DMS153 treated with DMSO at 0.1 percent for 48 hours (cell line): ENCODE results near the gene FHIT.
A peak's percentile ranks its signal among the peaks of the same experiment; 100 is the strongest.
"Not testable (repeated sequence)": the region's sequence is repeated elsewhere in the genome, so short reads cannot be mapped to it uniquely, and the experiment has no call there.

Source experiments
- DNase-seq: peaks from one replicate; lab custom pipeline; 2025; ENCODE audit not compliant: unreplicated experiment; lab: John Stamatoyannopoulos, UW

The FHIT gene

DNA sequence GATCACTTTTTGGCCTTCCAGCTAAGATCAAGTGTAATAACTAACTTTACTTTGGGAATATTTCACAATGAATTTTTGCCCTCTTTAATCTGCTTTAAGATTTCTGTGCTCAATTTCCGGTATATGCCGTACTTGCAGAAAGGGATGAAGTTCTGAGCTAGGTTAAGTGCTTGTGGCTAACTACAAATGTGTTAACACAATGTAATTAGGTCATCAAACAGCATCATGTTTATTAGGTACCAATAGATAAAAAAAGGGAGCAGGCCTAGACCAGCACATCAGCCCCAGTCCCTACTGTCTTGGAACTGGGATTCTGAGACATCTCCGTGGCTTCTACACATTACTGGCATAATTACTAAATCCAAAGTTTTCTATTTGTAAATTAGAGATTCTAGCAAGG lies 1268.7 kb downstream of the FHIT start:
- no peak for DNase-seq

DNA sequence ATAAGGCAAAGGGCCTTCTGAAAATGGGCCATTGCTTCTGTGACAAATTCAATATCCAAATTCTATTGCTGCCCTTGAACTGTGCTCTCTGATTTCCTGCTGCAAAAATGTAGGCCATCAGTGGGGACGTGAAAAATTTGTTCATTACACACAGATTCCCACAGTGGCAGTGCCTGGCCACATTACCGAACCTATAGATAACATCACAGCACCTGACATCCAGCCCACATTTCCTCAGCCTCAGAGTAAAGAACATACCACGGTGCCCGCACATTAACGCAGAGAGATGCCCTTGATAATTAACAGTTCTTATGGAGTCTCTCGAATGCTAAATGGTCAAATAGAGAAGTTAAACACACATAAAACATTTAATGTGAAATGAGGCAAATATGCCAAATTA lies 1269.9 kb downstream of the FHIT start:
- DNase-seq, result no peak

DNA sequence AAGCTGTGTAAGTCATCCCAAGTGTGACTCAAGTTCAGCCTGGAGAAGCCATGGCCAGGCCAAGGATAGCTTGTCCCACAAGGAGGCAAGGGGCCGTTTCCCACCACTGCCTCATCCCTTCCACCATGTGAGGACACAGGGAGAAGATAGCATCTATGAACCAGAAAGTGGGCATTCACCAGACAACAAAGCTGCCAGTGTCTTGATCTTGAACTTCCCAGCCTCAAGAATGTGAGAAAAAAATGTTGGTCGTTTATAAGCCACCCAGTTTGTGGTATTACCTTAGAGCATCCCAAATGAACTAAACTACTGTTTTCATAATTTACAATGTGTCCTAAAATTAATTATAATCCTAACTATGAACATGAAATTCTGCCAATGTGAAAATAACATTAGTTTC lies 1270.7 kb downstream of the FHIT start:
- DNase-seq, result no peak

DNA sequence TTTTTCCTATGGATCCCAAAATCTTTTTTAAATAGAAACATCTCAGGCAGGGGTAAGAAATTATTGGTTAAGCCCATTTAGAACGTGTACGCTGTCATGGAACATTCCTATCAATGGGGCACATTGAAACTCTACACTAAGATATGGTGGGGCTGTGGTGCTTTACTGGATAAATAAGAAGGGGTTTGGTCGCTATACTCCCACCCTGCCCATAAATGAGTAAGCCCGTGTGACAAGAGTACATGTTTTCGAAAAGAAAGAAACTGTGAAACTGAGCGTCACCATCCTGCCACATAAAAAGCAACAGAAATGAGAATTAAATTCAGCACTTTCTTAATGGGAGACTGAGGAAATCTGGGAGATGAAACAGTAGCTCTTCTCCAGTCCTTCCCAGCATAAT lies 1271.7 kb downstream of the FHIT start:
- no peak for DNase-seq

DNA sequence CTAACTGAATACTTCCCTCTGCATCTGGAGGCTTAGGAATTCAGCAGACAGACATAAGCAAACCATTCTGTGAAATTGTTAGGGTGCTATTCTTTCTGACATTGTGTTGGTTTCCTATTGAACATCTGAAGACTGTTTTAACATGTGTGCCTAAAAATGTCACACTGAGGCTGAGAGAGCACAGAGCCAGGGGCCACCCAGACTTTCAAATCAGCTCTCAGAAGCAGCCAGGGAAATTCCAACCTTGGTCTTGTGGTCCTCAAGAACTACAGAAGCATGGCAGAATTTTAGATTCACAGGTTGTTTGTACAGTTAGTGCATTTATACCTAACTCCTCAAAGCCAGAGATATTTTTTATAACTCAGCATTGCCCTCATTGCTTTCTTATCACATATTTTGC lies 1272.3 kb downstream of the FHIT start:
- no peak for DNase-seq

DNA sequence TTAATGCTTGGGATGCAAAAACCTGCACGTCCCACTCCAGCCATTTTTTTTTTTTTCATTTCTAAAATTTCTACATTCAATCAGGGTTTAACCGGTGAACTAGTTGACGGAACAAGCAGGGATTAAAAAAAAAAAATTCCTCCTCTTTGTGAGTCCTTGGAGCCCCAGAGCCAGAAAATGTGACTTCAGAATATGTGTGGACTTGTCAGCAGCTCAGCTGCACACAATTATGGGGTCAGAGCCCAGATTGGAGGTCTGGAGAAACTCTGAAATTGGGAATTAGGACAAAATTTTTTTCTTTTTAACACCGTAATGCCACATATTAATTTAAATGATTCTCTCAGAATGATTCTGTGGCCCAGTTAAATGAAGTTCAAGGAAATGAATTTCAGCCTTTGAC lies 1280.5 kb downstream of the FHIT start:
- DNase-seq, result no peak

DNA sequence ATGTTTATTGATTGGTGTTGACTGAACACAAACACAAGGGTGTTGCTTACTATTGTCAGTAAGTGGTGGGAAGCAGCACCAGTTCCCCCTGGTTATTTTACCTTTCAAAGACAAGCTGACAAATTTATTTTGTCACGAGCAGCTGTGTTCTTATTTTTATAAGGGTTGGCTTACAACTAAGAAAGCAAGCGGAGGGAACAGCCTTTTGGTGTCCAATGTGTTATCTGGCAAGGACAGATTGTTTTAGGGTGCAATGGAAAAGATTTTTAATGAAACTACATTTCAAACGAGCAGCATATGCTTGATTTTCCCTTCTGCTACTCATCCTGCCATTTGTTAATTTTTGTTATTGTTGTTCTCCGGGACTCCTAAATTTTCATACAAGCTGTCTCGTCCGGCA lies 1280.9 kb downstream of the FHIT start:
- DNase-seq, result no peak

DNA sequence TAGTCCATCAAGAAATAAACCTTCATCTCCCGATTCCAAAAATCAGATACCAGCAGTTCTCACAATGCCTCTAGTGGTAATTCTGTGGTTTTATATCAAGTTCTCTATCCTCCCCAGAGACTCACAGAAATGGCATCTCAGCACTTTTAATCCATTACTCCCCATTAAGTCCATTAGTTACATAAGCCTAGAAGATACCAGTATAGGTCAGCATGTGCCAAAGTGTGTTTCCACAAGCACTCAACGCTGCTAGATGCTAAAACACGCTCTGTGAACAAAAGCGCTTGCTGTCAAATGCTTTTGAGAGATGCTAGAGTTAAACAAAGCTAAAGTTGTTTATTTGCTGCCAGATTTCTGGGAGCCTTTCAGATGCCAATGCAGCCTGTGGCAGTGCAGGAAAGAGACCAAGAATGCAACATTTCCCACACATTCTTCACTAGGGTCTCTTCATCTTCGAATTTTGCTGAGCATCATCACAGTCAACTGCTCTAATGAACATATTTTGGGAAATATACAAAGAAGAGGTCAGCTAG lies 1282.7 kb downstream of the FHIT start:
- peak; percentile 0 for DNase-seq

DNA sequence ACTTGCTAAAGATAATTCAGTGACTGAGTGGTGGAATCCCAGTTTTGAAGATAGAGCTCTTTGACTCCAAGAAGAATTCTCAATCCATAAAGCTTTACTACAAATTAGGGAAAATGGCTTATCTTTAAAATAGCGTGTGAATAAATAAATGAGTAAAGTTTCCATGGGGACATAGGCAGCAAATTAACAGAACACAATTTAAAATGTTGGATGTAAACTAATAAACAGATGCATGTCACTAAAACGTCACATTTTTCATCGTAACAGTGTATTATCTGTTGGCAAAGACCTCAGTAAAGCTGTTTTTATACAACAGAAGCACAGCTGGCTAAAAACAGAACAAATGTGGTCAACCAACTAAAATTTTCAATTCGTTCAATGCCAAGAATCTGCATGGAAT lies 1287.6 kb downstream of the FHIT start:
- DNase-seq, result no peak

DNA sequence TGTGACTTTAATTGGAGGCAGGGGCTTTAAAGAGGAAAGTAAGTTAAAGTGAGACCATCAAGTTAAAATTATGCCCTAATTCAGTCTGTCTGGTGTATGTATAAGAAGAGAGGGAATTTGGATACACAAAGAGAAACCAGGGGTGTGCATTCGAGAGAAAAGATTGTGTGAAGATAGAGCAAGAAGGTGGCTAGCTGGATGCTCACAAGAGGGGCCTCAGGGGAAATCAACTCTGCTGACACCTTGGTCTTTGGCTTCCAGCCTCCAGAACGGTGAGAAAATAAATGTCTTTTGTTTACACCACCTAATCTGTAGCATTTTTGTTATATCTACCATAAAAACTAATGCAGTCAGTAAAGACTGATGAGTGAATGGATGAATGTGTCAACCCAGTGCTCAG lies 1294.1 kb downstream of the FHIT start:
- DNase-seq, result no peak

DNA sequence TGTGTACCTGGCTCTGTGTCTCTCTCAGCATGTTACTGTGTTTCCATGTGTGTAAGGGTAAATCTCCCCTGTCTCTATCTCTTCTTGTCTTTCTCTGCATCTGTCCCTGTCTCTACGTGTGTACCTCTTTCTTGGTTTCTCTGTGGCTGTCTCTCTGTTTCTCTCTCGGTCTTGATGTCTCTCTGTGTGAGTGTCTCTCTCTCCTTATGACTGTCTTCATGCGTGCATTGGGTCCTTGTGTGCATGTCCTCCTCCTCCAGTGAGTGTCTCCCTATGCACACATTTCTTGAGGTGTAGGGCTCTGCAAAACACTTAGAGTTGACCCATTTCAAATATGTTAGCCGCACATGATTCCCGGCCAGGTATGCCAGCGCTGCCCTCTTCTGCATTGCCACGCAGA lies 1298.1 kb downstream of the FHIT start:
- DNase-seq, result no peak

DNA sequence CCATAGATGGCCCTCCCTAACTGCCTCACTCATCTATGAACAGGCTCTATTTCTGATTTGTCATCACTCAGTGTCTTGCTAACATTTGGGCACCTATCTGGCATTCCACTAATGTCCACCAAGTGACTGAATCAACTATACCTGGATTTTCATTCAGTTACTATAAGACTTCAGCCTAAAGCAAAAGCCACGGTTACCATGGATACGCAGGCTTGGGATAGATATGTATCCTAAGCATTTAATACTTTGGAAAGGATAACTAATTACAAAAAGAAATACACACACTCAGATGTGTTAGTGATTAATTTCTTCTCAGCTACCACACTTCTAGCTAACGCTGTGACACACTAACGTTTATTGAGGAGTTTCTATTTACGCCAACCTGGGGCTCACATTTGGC lies 1301.9 kb downstream of the FHIT start:
- no peak for DNase-seq

DNA sequence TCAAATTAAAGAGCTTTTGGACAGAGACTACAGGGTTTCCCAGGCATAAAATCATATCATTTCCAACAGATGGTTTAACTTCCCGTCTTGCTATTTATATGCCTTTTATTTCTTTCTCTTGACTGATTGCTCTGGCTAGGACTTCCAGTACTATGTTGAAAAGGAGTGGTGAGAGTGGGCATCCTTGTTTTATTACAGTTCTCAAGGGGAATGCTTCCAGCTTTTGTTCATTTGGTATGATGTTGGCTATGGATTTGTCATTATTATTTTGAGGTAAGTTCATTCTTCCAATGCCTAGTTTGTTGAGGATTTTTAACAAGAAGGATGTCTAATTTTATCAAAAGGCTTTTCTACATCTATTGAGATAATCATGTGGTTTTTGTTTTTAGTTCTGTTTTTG lies 1304.9 kb downstream of the FHIT start:
- DNase-seq, result no peak

DNA sequence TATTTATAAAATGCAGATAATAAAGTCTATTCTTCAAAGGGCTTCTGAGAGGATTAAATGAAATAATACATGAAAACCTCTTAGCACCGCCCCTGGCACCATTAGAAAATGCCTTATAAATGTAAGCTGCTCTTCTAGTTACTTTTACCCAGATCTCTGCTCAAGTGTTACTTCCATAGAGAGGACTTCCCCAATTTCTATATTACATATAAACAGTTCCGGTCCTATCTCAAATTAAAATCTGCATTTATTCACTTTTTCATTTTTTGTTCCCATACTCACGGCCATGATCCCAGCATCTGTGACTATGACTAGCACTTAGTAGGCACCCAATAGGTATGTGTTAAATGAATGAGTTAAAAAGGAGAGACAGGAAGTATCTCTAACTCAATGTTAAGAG lies 1310.5 kb downstream of the FHIT start:
- no peak for DNase-seq

DNA sequence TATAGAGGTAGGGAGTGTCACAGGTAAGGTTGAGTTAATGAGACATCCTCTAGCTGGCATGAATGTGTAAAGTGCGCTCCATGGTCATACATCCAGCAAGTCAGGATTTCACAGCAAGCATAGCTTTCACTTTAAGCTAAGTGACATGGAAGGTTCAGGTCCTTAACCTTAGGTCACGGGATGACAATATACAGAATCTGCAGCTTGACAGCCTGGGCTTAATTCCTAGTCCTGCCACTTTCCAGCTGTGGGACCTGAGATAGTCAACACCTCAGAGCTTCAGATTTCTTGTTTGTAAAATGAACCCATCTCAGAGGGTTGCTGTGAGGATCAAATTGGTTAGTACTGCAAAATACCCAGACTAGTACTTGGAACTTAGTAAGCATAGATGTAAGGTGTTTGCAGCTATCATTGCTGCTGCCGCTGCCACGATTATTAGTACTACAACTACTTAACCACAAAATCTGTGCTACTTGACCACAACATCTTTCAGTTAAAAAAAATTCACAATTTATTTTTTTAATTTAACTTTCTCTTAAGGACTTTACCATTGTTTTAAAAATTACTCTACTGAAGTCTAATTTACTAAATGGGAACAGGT lies 1311.3 kb downstream of the FHIT start:
- DNase-seq, result no peak

DNA sequence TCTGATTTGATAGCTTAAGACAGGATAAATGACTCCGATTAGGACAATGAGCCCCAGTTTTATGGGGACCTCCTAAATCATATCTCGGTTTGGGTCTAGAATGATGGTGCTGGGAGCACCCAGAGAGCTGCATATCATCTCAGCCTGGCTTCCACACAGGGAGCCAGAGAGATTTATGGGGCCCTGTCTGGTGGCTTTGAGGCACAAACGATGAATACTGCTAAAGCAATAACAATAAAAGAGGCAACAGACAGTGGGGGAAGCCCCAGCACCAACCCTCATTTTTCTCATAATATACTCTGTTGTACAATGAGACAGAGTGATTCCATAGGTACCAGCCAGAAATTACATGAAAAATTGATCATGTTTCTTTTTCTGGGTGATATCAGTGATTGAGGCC lies 1312.4 kb downstream of the FHIT start:
- DNase-seq, result no peak

DNA sequence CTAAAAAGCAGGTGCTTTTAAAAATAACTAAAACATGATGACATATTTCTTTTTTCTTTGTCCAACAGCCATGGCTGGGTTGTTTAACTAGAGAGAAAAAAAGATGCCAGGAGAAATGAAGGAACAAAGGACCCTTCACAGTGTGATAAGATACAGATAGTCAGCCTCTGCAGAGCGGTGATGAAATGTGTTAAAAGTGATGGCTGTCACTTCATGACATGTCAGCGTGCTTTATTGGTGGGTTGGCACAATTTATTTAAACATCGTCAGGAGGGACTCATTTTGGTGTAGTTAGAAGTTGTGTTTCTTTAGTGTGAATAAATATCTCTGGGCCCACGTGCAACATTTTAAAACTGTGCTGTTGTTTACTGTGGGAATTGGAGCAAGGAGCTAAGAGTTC lies 1314.1 kb downstream of the FHIT start:
- no peak for DNase-seq

DNA sequence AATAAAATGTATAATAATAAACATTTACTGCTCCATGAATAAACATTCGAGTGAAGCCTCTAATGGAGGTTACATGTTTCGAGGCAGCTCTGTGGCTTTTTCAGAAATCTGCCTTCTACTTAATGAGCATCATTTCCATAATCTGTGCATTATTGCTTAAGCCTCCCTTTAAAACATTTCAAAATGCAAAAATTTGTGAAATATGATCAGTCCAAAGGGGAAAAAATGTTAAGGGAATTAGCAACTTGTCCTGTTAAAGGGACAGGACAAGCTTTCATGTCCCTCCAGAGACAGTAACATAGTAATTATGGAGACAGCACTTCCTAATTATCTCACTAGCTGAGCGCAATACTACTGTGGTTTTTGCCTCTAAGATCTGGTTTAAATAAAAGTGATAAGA lies 1314.8 kb downstream of the FHIT start:
- no peak for DNase-seq

DNA sequence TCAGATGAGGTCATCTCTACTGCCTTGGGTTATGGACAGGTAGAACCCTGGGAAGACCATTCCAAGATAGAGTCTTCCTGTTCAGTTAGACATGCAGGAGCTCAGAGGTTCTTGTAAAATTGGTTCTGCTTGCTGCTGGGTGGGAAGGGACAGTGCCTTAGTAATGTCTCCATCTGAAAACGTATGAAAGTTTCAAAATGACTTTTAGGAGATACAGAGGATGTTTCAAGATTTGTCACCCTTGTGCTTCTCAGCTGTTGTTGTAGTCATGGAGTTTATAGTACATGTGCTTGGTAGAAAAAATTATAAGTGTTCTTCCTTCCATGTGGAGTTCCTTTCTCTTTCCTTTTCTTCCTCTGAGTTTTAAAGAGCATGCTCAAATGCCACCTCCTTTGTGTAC lies 1316.2 kb downstream of the FHIT start:
- DNase-seq, result no peak

DNA sequence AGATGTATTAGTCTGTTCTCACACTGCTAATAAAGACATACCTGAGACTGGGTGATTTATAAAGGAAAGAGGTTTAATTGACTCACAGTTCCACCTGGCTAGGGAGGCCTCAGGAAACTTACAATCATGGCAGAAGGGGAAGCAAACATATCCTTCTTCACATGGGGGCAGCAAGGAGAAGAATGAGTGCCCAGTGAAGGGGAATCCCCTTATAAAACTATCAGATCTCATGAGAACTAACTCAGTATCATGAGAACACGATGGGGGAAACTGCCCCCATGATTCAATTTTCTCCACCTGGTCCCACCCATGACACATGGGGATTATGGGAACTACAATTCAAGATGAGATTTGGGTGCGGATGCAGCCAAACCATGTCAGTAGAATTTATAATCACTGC lies 1316.7 kb downstream of the FHIT start:
- DNase-seq, result not testable (repeated sequence)

DNA sequence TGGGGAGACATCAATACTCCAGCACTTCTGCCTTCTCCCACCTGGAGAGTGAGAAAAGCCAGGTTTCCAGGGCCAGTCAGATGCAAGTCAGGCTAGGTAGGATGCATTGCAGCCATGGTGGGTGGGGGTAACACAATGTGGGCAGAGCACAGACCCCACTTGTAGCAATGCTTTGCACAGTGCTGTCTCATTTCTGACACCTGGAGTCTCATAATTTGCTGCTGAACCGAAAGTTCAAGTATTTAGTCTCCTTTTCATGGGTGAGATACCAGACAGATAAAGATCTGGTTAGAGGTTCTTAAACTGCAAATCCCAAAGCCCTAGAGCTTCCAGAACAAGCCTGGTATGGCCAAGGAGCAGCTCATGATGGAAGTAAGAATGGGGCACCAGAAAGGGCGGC lies 1321.1 kb downstream of the FHIT start:
- DNase-seq, result no peak

DNA sequence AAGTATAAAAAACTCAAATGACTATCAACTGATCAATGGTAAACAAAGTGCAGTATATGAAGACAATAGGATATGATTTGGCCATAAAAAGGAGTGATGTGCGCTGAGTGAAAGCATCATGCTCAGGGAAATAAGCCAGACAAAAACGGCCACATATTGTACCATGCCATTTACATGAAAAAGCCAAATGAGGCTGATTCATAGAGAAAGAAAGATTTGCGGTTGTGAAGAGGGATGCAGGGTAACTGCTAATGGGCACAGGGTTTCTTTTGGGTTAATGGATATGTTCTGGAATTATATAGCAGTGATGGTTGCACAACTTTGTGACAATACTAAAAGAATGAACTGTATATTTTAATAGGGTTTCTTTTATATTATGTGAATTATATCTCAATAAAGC lies 1324.2 kb downstream of the FHIT start:
- DNase-seq, result no peak

DNA sequence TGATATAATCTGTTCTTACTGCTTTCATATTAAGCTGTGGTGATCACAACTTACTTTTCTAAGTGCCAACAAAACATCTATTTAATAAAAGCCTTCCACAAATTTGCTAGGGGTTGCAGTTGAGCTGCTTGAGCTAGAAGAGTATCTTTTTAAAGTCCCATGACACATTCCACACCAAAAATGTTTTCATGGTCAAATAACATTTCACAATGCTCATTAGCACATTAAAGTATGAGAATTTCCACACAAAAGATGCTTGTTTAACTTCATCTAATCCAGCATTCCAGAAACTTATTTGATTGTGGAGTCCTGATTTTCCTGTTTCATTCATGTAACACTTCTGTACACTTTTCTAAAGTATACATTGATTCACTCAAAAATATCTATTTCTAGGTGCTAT lies 1325.3 kb downstream of the FHIT start:
- DNase-seq, result no peak

DNA sequence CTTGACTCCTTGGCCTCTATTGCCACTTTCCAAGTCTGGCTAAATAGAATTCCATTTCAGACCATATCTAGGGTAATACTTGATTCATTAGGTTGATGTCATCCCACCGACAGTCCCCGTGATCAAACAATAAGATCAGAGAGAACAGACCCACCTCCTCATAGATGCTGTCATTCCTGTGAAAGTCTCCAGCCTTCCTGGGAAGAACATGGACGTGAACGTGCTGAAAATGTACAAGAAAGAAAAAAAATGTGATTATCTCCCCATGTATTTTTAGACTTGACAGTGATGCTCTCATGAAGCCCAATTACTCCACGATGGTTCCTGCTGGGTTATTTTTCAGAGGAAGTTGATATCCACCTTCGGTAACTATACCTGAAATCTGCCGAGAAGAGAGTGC lies 1329.1 kb downstream of the FHIT start:
- DNase-seq, result no peak
